Esophagus squamous epithelium (tissue), 4 donors: ENCODE data around the gene NCOA1.

ENCODE experiments used
- POLR2A ChIP-seq, 4 donors: fragments of 450-650 bp; IDR thresholded peaks; one replicate each; pipeline ENCODE4 v1.6.1; 2017; ENCODE audit warnings: antibody characterized with exemption in 4 of 4, mild to moderate bottlenecking in 4 of 4, moderate library complexity in 3 of 4
- TF ChIP-seq, protein P1 (sequence below), 6 experiments: fragments of 450-650 bp in 4 of 6; fragments of 200-600 bp in 2 of 6; sonication (generic) in 2 of 6; IDR thresholded peaks; one replicate each; pipeline ENCODE4 v1.5.1; 2016 to 2019; ENCODE audit warnings: antibody characterized with exemption in 6 of 6, mild to moderate bottlenecking in 4 of 6, moderate library complexity in 4 of 6

DNA sequence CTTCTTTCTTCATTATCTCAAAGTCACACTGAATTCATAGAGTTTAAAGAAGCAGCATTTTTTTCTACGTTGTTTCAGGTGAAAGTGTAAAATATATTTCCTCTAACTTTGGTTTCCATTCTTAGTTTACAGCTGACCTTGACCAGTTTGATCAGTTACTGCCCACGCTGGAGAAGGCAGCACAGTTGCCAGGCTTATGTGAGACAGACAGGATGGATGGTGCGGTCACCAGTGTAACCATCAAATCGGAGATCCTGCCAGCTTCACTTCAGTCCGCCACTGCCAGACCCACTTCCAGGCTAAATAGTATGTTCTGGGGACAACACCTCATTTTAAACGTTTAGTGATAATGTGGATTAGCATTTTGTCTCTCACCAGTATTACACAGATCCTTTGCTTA, 219.8 kb downstream of the NCOA1 start:
- TF ChIP-seq, protein P1, sequence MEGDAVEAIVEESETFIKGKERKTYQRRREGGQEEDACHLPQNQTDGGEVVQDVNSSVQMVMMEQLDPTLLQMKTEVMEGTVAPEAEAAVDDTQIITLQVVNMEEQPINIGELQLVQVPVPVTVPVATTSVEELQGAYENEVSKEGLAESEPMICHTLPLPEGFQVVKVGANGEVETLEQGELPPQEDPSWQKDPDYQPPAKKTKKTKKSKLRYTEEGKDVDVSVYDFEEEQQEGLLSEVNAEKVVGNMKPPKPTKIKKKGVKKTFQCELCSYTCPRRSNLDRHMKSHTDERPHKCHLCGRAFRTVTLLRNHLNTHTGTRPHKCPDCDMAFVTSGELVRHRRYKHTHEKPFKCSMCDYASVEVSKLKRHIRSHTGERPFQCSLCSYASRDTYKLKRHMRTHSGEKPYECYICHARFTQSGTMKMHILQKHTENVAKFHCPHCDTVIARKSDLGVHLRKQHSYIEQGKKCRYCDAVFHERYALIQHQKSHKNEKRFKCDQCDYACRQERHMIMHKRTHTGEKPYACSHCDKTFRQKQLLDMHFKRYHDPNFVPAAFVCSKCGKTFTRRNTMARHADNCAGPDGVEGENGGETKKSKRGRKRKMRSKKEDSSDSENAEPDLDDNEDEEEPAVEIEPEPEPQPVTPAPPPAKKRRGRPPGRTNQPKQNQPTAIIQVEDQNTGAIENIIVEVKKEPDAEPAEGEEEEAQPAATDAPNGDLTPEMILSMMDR (IDR thresholded peaks at IDR 0.05), result no peak
- TF ChIP-seq POLR2A (IDR thresholded peaks at IDR 0.05), result no peak
